Activated CD4-positive, CD25-positive, alpha-beta regulatory T cell (primary cell): ENCODE data around the gene USP10.

Source experiments
- DNase-seq, 4 experiments: peaks; one replicate each; lab custom pipeline; 2025; lab: John Stamatoyannopoulos, UW

Gene USP10

GRCh38 chr16:84823926-84824325, 124.1 kb downstream of the USP10 start:
- no peak for DNase-seq

GRCh38 chr16:84825896-84826557, 126.2 kb downstream of the USP10 start:
- no peak for DNase-seq

GRCh38 chr16:84826558-84826941, 126.8 kb downstream of the USP10 start:
- DNase-seq: no peak

- DNase-seq: no peak
Measured at GRCh38 chr16:84827131-84827574, 127.4 kb downstream of the USP10 start.

- no peak for DNase-seq
Measured at GRCh38 chr16:84827897-84828296, 128.1 kb downstream of the USP10 start.

GRCh38 chr16:84828322-84828721, 128.5 kb downstream of the USP10 start:
- no peak for DNase-seq
